ENCODE measurements around the gene RNF213.

DNA sequence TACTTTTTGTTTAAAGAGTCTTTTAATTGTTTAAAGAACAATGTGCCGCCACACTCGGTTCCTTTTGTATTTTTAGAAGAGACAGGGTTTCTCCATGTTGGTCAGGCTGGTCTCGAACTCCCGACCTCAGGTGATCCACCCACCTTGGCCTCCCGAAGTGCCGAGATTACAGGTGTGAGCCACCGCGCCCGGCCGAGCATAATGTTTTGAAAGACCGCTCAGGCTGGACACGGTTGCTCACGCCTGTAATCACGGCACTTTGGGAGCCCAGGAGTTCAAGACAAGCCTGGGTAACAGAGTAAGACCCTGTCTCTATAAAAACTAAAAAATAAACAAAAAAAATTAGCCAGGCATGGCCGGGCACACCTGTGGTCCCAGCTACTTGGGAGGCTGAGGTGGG, 59.8 kb downstream of the RNF213 start:
- TF ChIP-seq, protein P1, sequence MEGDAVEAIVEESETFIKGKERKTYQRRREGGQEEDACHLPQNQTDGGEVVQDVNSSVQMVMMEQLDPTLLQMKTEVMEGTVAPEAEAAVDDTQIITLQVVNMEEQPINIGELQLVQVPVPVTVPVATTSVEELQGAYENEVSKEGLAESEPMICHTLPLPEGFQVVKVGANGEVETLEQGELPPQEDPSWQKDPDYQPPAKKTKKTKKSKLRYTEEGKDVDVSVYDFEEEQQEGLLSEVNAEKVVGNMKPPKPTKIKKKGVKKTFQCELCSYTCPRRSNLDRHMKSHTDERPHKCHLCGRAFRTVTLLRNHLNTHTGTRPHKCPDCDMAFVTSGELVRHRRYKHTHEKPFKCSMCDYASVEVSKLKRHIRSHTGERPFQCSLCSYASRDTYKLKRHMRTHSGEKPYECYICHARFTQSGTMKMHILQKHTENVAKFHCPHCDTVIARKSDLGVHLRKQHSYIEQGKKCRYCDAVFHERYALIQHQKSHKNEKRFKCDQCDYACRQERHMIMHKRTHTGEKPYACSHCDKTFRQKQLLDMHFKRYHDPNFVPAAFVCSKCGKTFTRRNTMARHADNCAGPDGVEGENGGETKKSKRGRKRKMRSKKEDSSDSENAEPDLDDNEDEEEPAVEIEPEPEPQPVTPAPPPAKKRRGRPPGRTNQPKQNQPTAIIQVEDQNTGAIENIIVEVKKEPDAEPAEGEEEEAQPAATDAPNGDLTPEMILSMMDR (conservative IDR thresholded peaks at IDR 0.05; ENCODE audit: low read depth, low read length): no peak
- TF ChIP-seq EZH2 (IDR thresholded peaks at IDR 0.05; ENCODE audit: low read length, unreplicated experiment) (no peak), EZH2phosphoT487 (IDR thresholded peaks at IDR 0.05; ENCODE audit: borderline replicate concordance, low read length) (no peak)
